GM19438 (cell line): ENCODE results near the gene ABCA13.

ENCODE experiments used
- ATAC-seq: cut with Tn5 transposase; IDR thresholded peaks from one replicate; pipeline ENCODE4 v1.9.1; 2021; ENCODE audit warnings: low read depth; ENCODE audit not compliant: unreplicated experiment

Gene ABCA13

DNA sequence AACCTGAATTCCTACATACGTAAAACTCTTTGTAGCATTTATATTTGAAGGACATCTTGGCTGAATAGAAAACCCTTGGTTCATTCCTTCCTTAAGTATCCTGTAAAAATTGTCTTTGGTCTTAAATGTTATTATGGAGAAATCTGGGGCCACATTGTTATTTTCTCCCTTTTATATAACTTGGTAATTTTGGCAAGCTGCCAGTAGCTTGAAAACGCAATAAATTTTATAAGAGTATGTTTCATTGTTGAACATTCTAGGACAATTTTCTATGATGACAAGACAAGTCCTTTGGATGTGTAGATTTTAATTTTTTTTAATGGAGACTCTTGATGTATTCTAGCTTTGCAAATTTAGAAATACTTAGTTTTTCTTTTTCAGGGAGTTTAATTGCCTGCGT is 191.9 kb downstream of the ABCA13 start:
- ATAC-seq: no peak

DNA sequence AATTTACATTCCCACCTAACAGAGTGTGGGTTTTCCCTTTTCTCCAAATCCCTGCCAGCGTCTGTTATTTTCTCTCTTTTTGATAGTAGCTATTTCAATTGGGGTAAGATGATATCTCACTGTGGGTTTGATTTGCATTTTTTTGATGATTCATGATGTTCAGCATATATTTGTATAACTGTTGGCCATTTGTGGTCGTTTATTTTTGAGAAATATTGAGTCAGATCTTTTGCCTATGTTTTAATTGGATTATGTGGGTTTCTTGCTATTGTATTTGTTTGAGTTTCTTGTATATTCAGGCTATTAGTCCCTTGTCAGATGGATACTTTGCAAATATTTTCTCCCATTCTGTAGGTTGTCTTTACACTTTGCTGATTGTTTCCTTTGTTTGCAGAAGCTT is 193.8 kb downstream of the ABCA13 start:
- ATAC-seq: no peak

DNA sequence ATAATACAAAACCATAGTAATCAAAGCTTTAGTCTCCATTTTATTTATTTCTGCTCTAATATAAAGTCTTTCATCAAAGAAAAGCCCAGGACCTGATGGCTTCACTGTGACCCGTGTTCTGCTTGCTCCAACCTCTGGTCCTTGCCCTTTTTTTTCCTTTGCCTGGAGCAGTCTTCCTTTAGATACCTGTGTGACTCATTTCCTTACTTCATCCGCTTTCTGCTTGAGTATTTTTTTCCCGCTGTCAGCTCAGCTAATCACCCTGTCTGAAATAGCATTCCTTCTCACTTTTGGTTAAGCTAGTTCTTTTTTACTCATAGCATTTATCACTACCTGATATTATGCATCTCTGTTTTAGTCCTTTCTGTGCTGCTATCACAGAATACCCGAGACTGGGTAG is 194.8 kb downstream of the ABCA13 start:
- no peak for ATAC-seq

DNA sequence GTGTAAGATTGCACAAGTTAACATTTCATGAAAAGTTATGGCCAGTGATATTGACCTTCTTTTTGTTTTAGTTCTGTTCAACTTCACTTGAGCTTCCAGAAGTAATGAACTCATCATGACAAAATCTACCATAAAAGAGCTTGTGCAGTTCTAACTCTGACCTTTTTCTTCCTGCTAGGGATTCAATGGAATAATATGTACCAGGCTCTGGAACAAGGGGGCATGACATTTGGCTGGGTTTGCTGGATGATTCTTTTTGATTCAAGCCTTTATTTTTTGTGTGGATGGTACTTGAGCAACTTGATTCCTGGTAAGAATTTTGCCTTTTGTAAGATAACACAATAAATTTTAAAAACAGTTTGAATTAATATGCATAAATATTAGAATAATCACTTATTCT is 205.0 kb downstream of the ABCA13 start:
- ATAC-seq: no peak

DNA sequence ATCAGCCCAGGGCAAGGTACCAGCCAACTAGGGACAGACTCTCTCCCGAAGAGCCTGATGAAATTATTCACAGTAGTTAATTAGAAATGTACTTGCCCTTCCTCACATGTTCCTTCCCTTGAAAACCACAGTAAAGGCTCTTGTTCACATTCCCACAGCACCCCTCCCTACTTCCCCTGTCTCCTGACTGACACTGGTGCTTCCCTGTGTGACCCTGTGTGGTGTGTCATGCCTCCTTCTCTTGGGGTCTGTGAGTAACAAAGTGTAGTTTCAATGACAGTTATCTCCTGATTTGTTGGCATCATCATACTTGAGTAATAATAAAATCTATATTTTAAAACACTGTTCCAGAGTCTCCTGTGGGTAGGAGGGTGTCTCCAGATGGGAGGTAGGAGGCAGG is 209.7 kb downstream of the ABCA13 start:
- no peak for ATAC-seq

DNA sequence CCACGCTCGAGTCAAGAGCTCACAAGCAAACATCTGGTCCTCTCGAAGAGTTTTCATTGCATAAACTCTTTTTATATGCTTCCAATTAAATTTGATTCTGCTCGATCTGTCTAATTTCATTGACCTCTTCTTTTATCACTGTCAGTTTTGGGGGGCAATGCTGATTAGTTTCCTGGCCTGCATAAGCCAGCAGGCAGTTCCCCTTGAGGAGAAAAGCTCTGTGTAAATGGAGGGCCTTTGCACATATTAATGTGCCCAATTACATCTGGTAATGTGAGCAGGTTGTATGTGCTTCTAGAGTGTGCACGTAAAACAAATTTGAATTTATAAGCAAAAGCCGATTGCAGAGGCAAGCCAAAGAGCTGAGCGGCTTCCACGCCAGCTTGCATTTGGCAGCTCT is 210.3 kb downstream of the ABCA13 start:
- no peak for ATAC-seq

DNA sequence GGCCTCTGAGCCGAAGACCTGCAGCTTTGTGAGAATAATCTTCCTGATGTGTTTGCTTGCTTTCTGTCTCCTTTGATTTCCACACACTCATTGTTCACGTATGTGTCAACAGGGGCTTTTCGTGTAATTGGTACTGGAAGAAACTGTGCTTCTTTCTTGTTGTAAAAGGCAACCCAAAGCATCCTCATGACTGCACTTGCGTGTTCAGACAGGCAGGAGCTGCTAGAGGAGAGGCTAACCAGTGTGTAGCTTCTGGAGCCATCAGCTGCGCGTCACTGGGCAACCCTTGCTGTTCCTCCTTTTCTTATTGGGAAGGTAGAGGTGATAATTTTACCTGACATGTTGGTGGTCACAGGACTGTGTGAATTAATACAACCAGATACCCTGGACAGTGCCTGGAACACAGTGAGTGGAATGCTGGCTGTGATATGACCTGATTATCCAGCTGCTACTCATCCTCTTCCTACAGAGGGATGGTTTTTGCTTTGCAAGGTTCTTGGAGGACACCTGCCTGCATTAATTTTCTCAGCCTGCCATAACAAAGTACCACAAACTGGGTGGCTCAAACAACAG is 213.0 kb downstream of the ABCA13 start:
- ATAC-seq: no peak

DNA sequence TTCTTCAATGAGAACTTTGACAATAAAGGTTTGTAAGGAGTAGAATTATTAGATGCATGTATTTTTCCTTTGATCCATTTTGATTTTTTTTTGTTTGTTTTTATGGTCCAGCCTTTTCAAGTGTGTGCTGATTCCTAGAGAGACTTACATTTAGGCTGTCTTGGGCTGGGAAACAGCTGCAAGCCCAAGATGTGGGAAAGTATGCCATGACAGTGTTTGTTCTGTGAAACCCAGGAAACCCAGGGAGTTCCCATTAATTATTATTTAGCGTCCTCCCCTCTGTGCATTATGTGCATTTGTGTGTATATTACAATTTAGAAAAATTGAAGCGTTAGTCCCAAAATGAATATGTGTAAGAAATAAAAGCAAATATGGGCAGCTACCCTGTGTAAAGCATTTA is 216.7 kb downstream of the ABCA13 start:
- ATAC-seq: no peak

DNA sequence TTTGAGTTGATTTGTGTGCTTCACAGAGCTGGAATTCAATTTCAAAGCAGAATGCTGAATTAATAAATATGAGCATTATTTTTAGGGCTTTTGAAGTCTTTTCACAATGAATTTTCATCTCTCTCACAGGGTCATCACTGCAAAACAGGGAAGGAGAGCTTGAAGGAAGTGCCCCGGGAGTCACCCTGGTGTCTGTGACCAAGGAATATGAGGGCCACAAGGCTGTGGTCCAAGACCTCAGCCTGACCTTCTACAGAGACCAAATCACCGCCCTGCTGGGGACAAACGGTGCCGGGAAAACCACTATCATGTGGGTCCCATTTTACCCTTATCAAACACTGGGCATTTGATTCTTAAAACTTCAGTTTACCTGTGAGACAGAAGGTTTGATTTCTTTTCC is 217.7 kb downstream of the ABCA13 start:
- ATAC-seq: no peak

DNA sequence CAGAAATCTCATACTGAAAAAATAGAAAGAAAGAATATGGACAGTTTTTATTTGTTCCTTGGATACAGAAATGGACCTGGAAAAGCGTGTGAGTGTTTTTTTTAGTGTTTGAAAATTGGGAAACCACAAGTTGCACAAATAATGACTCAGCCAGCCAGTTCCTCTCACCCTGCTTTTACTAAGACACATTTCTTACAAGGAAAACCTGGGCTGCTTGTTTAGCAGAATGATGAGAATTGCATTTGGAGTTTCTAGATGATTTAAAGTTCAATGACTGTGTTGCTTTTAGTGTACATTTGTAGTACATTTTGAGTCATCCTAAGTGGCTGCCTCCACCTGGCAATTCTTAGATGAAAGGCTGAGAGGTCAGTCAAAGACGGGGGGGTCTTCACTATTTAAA is 218.7 kb downstream of the ABCA13 start:
- peak; percentile 46 for ATAC-seq

DNA sequence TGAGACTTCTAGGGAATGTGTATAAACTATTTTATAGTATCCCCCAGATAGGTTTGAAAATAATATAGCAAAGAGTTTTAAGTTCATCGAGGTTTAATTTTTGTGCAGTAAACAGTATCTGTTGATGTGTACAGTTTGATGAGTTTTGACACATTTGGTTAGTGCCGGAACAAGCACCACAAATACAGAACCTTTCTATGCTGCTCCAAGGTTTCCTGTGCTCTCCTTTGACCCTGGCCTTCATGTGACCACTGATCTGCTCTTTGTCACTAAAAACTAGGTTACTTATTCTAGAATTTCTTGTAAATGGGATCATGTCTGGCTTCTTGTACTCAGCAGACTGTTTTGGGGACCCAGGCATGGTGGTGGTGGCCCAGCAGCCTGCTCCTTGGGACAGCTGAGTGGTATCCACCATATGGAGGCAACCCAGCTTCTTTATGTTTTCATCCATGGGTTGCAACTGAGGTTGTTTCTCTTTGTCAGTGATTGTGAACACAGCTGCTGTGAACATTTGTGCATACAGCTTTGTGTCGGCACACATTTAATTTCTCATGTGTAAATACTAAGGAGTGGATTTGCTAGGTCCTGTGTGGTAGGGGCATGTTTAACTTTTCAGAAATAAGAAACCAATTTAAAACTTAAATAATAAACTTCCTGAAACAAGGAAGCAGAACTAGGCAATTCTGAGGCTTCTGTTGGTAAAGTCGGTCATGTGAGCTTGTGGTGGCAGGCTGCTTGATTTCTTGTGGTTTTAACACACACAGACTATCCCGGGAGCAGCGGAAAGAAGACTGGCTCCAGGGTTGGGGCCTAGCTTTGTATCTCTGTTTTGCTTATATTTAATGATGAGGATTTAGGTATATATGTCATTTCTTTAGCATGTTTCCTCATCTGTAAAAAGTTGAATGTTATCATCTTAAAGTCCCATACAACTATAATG is 219.4 kb downstream of the ABCA13 start:
- peak; percentile 38 for ATAC-seq

DNA sequence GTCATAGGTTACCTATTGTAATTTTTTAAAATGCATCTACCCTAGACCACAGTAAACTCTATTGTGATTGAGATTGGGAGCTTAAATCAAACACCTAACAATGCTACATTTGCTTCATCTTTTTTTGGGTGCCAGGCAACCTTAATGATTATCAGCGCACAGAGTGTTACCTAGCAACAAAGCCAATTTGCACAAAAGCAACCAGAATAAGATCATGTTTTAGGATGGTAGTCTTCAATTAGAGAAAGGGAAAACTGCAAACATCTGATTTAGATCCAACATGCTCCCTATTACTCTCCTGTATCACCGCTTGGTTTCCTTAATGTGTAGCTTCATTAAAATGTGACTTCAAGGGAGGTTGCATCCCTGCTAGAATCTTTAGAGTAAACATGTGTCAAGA is 226.9 kb downstream of the ABCA13 start:
- no peak for ATAC-seq

DNA sequence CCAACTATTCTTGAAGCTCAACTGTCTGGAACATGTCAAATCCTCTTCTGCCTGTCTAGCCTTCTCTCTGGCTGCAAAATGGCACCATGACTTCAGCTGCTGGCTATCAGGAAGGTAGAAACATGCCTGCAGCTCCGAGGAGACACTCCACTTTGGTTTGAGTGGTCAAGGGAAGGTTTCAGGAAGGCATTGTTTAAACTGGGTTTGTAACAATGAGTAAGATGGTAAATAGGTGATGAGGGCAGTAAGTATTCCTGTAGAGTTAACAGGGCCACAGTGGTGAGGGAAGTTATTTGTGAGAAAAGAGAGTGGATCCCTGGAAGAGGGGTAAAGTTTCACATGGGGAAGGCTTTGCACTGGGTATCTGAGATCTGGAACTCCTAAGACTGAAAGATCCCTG is 231.5 kb downstream of the ABCA13 start:
- ATAC-seq: no peak

DNA sequence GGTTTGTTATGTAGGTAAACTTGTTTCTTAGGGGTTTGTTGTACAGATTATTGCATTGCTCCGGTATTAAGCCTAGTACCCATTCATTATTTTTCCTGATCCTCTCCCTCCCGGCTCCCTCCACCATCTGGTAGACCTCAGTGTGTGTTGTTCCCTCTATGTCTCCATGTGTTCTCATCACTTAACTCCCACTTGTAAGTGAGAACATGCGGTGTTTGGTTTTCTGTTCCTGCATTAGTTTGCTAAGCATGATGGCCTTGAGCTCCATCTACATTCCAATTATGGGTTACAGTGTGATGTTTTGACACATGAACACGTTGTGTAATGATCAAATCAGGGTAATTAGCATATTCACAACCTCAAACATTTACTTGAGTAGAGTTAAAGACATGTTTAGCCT is 237.5 kb downstream of the ABCA13 start:
- no peak for ATAC-seq

DNA sequence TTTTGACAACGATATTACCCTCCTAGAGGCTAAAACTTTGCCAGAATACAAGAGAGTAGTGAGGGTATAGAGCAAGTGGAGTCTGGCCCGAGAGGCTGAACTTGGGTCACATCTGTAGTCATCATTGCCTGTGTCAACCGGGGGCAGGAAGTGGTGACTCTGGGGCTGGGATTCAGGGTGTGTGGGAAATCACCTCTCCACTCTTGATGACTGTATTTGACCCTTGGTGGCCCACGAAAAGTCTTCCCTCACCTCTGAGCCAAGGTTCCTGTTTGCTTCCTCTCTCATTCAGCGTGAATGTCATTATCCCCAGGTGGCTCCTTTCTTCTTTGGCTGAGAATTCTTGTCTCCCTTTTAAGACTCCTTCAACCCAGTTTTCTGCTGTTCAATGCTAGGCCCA is 240.4 kb downstream of the ABCA13 start:
- ATAC-seq: no peak

DNA sequence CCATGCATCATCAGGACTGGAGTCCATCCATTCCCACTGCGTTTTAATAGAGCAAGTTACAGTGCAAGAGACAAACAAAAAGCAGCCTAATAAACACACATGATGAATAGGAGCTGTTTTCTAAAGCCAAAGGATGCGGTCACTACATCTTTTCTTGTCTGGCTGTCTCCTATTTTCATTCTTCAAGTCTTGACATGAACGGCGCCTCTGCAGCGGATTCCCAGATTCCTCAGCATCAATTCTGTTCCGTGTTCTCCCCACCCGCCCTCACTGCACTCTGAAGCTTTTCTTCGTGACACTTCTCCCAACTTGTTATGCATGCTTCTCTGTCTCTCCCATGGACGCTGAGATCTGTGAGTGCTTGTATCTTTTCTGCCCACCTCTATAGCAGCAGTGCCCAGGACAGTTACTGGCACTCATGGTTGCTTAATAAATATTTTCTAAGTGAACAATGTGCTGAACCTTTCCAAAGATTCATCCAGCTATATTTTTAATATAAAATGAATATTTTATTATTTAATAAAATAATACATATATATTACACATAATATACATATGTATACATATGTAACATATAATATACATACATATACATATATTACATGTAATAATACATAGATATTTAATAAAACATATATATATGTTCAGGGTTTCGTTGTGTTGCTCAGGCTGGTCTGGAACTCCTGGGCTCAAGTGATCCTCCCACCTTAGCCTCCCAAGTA is 242.9 kb downstream of the ABCA13 start:
- ATAC-seq: no peak

DNA sequence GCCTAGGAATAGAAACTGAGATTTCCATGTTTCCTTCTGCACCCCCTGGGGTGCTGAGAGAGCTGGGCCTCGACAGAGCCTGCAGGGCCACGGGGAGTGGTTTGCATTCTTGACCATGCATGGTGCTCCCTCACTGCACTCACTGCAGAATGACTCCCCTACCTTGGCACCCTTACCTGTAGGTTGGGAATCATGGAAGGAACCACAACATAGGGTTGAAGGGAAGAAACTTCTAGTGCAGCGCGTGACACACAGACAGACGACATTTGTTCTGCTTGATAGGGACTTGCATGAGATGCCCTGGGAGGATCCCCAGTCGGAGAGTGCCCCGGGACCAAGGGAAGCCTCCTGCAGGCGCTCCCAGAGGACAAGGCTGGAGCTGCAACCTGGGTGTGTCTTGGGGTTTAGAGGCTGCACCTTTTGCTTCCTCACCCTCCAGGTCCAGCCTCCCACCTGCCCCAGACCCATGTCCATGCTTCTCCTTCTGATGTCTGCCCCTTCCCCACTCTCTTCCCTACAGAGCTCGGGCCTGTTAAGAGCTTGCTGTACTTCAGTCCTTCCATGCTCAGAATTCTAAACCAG is 245.2 kb downstream of the ABCA13 start:
- no peak for ATAC-seq

DNA sequence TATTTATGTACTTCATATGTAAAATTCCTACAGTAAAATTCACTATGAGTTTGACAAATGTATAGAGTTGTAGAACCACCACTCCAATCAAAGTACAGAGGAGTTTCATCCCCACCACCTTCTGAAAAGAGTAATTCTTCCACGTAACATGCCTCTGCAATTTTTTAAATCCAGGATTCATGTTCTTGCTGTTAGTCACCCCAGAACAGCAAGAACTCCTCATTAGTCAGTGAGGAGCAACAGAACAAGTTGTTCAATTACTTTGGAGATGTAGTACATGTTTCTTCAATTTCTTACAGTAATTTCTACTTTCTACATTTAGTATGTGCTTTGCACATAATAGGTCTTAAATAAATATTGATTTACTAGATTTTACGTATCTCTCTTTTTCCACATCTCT is 248.1 kb downstream of the ABCA13 start:
- no peak for ATAC-seq

DNA sequence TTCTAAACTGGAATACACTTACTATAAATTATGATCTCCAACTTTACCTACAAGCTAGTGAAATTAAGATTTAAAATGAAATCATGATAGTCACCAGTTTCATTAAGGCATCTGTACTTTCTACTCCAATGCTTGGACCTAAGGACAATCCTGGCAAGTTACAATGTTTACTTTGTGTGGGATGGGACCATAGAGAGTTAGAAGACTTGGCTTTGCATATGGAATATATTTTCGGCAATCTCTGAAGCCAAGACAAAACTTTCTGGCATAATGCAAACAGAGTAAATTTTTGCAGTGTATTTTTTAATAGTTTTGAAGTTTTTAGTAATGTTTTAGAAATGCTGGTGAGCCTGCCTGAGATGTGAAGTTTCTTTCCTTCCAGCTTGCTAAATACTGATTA is 248.9 kb downstream of the ABCA13 start:
- no peak for ATAC-seq

DNA sequence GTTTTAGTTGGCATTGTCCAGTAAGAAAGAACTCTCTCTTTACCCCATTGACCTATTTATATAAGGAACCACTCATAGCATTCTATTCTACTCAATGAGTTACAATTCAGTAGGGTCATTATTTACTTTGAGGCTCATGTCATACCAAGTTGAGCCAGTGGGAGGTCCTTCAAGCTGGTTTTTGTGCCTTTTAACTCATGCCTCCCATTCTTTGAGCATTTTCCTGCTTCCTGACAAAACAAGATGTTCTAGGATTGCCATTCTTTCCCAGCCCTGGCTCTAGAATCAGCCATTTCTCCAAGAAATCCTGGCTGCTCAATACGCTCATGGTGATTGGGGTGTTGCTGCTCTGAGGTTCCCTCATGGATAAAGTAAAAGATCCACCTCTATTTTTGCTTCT is 250.1 kb downstream of the ABCA13 start:
- no peak for ATAC-seq

DNA sequence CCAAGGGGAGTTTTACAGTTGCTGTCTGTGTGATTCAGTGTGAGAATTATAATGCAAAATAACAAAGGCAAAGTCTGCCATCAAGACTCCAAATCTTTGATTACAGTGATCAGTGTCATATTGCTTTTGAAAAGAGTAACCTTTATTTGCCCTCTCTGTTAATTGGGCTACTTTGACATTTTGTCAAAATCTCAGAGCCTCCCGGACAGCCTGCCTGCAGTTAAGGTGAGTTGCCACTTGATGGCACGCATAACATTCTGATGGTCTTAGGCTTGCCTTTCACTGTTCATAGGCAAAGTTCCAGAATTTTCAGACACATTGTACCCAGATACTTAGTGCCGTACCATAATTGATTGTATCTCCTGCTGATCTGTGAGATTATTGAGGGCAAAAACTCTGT is 253.5 kb downstream of the ABCA13 start:
- ATAC-seq: no peak
